HG02642 (cell line): ENCODE results near the gene HAPLN3.
"Not testable (repeated sequence)": the region's sequence is repeated elsewhere in the genome, so short reads cannot be mapped to it uniquely, and the experiment has no call there.

Experiments used
- ATAC-seq: cut with Tn5 transposase; IDR thresholded peaks from one replicate; pipeline ENCODE4 v1.9.1; 2021; ENCODE audit warnings: mild to moderate bottlenecking; ENCODE audit not compliant: unreplicated experiment, poor library complexity

Gene HAPLN3, protein sequence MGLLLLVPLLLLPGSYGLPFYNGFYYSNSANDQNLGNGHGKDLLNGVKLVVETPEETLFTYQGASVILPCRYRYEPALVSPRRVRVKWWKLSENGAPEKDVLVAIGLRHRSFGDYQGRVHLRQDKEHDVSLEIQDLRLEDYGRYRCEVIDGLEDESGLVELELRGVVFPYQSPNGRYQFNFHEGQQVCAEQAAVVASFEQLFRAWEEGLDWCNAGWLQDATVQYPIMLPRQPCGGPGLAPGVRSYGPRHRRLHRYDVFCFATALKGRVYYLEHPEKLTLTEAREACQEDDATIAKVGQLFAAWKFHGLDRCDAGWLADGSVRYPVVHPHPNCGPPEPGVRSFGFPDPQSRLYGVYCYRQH

GRCh38 chr15:88894819-88895767, at the start of gene HAPLN3:
Gene HAPLN3, minus strand, starts transcription at chr15:88895544. Its CDS starts 8,246 bp downstream, at chr15:88887298.
- peak; percentile 51 for ATAC-seq

GRCh38 chr15:88940110-88940675, 44.8 kb upstream of the HAPLN3 start:
- no peak for ATAC-seq

GRCh38 chr15:88939486-88939806, 44.1 kb upstream of the HAPLN3 start:
- no peak for ATAC-seq

DNA sequence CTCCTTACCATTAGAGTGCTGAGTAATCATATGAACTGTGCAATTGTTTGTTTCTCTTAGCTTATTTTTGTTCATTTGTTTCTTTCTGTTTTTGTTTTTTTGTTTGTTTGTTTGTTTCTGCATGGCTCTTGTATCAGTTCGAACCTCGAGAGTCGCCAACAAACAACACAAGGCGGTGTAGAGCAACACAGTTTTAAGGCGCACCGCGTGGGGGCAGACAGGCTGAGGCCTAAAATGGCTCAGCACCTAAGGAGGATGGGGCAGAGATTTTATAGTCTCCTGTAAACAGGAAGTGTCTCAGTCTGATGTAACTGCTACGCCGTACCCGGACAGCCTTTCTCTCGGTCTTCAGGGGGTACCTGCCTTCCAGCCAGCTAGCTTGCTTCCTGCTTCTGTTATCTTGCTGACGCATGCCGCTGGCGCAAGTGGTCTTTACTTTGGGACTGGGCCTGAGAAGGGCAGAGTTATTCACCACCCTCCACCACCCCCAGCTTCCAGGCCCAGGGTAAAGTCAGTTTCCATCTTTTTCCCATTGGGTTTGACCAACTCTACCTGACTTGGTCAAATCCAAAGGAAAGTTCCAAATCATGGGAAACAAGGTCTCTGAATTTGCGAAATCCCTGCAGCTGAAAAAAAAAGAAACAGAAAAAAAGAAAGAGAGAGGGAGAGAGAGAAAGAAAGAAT, 43.6 kb upstream of the HAPLN3 start:
- ATAC-seq: no peak

- not testable (repeated sequence) for ATAC-seq
These were observed 39.1 kb upstream of the HAPLN3 start for GRCh38 chr15:88934449-88934848.

- ATAC-seq: no peak
These were observed 37.6 kb upstream of the HAPLN3 start for GRCh38 chr15:88932875-88933330.

GRCh38 chr15:88932271-88932874, 37.0 kb upstream of the HAPLN3 start:
- ATAC-seq: no peak

GRCh38 chr15:88930579-88930978, 35.2 kb upstream of the HAPLN3 start:
- ATAC-seq: no peak

DNA sequence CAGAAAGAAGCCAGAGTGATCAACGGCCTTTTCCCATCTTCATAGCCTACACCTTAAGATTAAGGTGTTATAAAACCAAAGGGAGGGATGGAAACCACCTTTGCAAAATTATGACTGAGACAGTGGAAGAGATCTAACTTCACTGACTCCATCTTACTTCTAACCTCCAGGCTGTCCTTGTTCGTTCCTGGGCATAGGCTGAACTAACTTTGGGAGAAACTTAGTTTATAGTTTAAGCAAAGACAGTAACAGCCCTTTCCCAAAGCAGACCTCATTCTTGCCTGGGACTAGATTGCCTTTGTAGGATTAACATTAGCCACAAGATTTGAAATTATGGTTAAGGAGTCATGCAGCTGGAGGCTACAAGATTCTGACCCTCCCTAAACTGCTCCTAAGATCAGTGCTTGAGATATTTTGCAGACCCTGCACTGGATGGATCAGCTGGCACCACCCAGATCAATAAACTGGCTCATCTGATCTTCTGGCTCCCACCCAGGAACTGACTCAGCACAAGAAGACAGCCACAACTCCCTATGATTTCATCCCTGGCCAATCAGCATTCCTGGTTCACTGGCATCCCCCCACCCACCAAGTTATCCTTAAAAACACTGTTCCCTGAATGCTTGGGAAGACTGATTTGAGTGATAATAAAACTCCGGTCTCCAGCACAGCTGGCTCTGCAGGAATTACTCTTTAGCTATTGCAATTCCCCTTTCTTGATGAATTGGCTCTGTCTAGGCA, 34.2 kb upstream of the HAPLN3 start:
- ATAC-seq: not testable (repeated sequence)

DNA sequence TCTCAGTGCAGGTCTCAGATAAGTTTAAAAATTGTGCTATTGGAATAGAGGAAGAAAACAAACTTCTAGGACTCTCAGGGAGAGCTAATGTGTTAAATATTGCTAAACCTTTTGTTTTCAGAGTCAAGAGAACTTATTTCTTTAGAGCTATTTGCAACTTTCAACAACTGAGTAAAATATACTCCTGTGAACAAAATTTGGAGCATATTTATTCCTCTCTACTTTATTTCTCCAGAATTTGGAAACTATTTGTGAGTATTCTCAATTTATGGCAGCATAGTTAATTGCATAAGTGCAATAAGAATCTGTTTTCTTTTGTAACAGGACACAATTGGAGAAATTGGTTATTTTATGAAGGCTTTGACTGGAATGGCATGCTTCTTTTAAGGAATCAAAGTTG, 32.8 kb upstream of the HAPLN3 start:
- not testable (repeated sequence) for ATAC-seq

DNA sequence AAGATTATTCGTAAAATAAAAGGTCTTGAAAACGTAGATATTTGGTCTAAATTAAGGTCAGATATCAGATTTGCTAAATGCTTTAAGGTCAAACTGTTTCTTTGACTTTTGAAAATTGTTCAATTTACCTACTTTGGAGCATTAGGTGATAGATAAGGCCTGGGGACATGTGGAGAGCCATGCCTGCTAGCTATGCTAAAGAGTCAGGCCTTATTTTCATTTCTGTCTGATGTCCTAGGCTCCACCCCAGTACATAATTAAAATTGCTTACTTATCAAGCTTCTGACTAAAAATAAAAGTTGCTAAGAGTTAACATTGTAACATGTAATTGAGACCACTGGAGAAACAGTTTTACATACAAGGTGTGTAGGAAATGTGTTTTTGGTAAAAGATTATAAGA, 30.3 kb upstream of the HAPLN3 start:
- not testable (repeated sequence) for ATAC-seq

GRCh38 chr15:88920892-88921435, 25.6 kb upstream of the HAPLN3 start:
- ATAC-seq: peak; percentile 75

GRCh38 chr15:88920186-88920891, 25.0 kb upstream of the HAPLN3 start:
- ATAC-seq: no peak

DNA sequence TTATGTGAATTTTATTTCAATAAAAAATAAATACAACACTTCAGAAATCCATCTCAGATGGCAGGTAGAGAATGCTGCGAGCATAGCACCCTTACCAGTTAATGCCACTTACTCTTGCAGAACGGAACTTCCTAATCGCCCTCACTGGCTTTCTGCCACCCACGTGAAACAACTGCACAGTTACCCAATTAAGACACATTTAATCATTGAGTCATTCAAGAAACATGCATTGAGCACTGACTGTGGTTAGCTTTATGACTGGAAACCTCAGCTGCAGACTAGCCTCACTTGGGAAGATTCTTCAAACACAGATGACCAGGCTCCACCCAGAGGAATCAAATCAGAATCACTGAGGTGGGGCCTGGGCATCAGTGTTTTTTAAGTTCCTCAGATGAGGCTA, 23.4 kb upstream of the HAPLN3 start:
- peak; percentile 62 for ATAC-seq

- no peak for ATAC-seq
These were observed 22.4 kb upstream of the HAPLN3 start for GRCh38 chr15:88917760-88918159.

DNA sequence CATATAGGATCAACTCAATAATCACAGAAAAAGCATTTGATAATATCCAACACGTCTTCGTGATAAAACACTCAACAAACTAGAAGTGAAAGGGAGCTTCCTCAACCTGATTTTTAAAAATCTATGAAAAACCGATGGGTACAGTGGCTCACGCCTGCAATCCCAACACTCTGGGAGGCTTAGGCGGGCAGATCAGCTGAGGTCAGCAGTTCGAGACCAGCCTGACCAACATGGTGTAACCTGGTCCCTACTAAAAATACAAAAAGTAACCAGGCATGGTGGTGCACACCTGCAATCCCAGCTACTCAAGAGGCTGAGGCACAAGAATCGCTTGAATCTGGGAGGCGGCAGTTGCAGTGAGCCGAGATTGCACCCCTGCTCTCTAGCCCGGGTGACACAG, 20.0 kb upstream of the HAPLN3 start:
- no peak for ATAC-seq

GRCh38 chr15:88913850-88914169, 18.5 kb upstream of the HAPLN3 start:
- no peak for ATAC-seq

DNA sequence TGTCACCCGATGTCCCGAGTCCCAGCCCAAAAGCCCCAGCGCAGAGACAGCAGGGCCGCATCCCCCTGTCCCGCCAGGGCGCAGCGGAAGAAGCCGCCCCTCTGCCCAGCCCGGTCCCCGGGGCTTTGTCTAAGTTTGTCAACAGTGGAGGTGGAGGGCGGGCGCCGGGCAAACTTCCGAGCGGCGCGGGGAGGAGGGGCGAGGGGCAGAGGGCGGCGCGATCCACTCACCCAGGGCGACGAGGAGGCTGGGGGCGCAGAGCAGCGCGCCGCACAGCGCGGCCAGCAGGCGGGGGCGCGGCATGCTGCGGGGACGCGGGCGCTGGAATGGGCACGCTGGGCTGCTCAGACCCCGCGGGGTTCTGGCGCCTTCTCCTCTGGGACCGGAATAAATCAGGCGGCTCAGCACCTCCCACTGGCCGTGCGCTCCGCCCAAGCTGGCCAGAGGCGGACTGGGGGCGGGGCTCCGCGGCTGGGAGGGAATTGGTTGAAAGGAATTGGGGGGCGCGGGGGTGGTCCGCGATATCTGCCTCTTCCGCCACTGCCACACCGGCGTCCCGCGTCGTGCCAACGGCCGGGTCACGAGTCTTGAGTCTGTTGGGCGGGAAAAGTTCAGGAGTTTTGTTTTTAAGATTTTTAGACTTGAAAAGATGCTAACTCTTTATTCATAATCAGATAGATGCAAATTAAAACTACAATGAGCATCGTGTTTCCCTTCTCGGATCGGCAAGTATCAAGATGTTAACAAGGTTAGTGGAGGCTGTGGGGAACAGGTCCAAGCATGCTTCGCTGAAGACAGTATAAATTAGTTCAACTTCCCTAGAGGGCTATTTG, 17.9 kb upstream of the HAPLN3 start, which contains the start of gene MFGE8:
Gene MFGE8 (minus strand): TSS at position 363 of the 833 bp plus-strand sequence. CDS start 60 bp downstream, at position 303.
- ATAC-seq: peak; percentile 84
